Natural killer cell (primary cell): ENCODE data around the gene HAND1. TPM values are rescaled to one million over a fixed set of nuclear protein-coding genes. Genes with fewer than 3 reads are reported as not detected.

Source experiments
- ATAC-seq, 3 donors: fragments of 150-1000 bp in 2 of 3; fragments of 200-7000 bp in 1 of 3; cut with Tn5 transposase; 1 replicate in 1 of 3; 2 replicates in 2 of 3; pipeline ENCODE4 v1.10.0; 2021; ENCODE audit warnings: mild to moderate bottlenecking in 2 of 3, moderate library complexity in 2 of 3
- DNase-seq, 2 donors: peaks; one replicate each; pipeline versions ENCODE4 v3.0.0 to v3.0.0-alpha.2; 2013 to 2021; ENCODE audit warnings: mixed read lengths in 1 of 2
- H3K27ac ChIP-seq: one replicate; pipeline ENCODE4 v1.5.1; 2013; ENCODE audit warnings: mild to moderate bottlenecking, low read length
- H3K27me3 ChIP-seq: one replicate; pipeline ENCODE4 v1.6.1; 2013; ENCODE audit warnings: low read length; ENCODE audit not compliant: control insufficient read depth, insufficient read depth
- H3K36me3 ChIP-seq: one replicate; pipeline ENCODE4 v1.6.1; 2013; ENCODE audit warnings: low read length; ENCODE audit not compliant: control insufficient read depth, insufficient read depth
- H3K4me1 ChIP-seq: one replicate; pipeline ENCODE4 v1.6.1; 2013; ENCODE audit warnings: low read length; ENCODE audit not compliant: control insufficient read depth, insufficient read depth
- H3K4me3 ChIP-seq: one replicate; pipeline ENCODE4 v1.5.1; 2013; ENCODE audit warnings: low read length
- H3K9me3 ChIP-seq: one replicate; pipeline ENCODE4 v1.6.1; 2013; ENCODE audit warnings: low read length; ENCODE audit not compliant: control insufficient read depth, insufficient read depth
- H3K27ac Mint-ChIP-seq, 2 donors: one replicate each; pipeline ENCODE4 v1.8.0; 2022; ENCODE audit warnings: mild to moderate bottlenecking in 2 of 2, mixed read lengths in 2 of 2, moderate library complexity in 1 of 2
- H3K27me3 Mint-ChIP-seq, 2 donors: one replicate each; pipeline ENCODE4 v1.8.0; 2022; ENCODE audit warnings: low read depth in 2 of 2, mixed read lengths in 2 of 2
- H3K36me3 Mint-ChIP-seq: one replicate; pipeline ENCODE4 v1.8.0; 2022; ENCODE audit warnings: mixed read lengths
- H3K4me1 Mint-ChIP-seq, 2 donors: one replicate each; pipeline ENCODE4 v1.8.0; 2022; ENCODE audit warnings: mixed read lengths in 2 of 2
- H3K4me3 Mint-ChIP-seq: one replicate; pipeline ENCODE4 v1.8.0; 2022; ENCODE audit warnings: mild to moderate bottlenecking, moderate library complexity, mixed read lengths
- H3K9me3 Mint-ChIP-seq, 2 donors: one replicate each; pipeline ENCODE4 v1.8.0; 2022; ENCODE audit warnings: mixed read lengths in 2 of 2
- CTCF ChIP-seq: fragments of 200-600 bp; IDR thresholded peaks from one replicate; pipeline ENCODE4 v1.8.0; 2022; ENCODE audit warnings: antibody characterized with exemption
- WGBS: methylation state at CpG from one replicate; pipeline ENCODE4 v1.1.7; 2013; ENCODE audit warnings: missing lambda C conversion rate; ENCODE audit not compliant: insufficient coverage; 5-methylcytosine and 5-hydroxymethylcytosine counted together
- intact Hi-C: fragments of 100-400 bp; cut with micrococcal nuclease; formaldehyde crosslinking; loops from one replicate; pipeline ENCODE4 v1.14.2; 2022
- total RNA-seq, 4 donors: library from RNA; stranded (reverse); fragments of 120-200 nt in 1 of 4; gene quantifications; one replicate each; pipeline versions ENCODE4 v1.2.3 to v1.2.4, GENCODE V29; 2013 to 2022

Gene HAND1
- total RNA-seq, 3 donors from 2014 or later (not counting 1 experiment from before 2014, with no cell fraction given) = not detected

GRCh38 chr5:154501566-154501965 lies 23.5 kb upstream of the HAND1 start:
- intact Hi-C loops = no loop called here
- no peak for TF ChIP-seq CTCF
- WGBS = 67% methylated on average over 2 of the region's 2 CpGs
- peaks cover 12% of the 10 kb centered on the region for H3K27me3 ChIP-seq
- no peak overlapping the region for H3K4me3 Mint-ChIP-seq
- no peaks in the 10 kb centered on the region for H3K9me3 Mint-ChIP-seq
- peaks cover 45 to 68% of the 10 kb centered on the region in 2 donors for H3K27me3 Mint-ChIP-seq
- H3K27ac Mint-ChIP-seq = no peak overlapping the region
- peaks cover 13 to 14% of the 10 kb centered on the region in 2 donors for H3K4me1 Mint-ChIP-seq
- no peaks in the 10 kb centered on the region for H3K36me3 Mint-ChIP-seq
- no peak for ATAC-seq
- no peak for DNase-seq
- no peak overlapping the region for H3K4me3 ChIP-seq
- peaks cover 15% of the 10 kb centered on the region for H3K4me1 ChIP-seq
- H3K36me3 ChIP-seq = no peaks in the 10 kb centered on the region
- H3K27ac ChIP-seq = no peak overlapping the region
- H3K9me3 ChIP-seq = no peaks in the 10 kb centered on the region

- Mint-ChIP-seq H3K27me3 (peaks cover 57 to 85% of the 10 kb centered on the region in 2 donors), H3K4me3 (no peak overlapping the region), H3K36me3 (no peaks in the 10 kb centered on the region), H3K4me1 (peaks cover 13 to 14% of the 10 kb centered on the region in 2 donors), H3K27ac (no peak overlapping the region), H3K9me3 (no peaks in the 10 kb centered on the region)
- peaks cover 14% of the 10 kb centered on the region for H3K27me3 ChIP-seq
- H3K4me1 ChIP-seq = peaks cover 15% of the 10 kb centered on the region
- H3K27ac ChIP-seq = no peak overlapping the region
- no peak for TF ChIP-seq CTCF
- WGBS = 95% methylated on average over 2 of the region's 2 CpGs
- ATAC-seq (no peak), DNase-seq (no peak)
- no peak overlapping the region for H3K4me3 ChIP-seq
- intact Hi-C loops = no loop called here
- no peaks in the 10 kb centered on the region for H3K9me3 ChIP-seq
- no peaks in the 10 kb centered on the region for H3K36me3 ChIP-seq
These were observed 21.0 kb upstream of the HAND1 start for GRCh38 chr5:154498994-154499393.

- H3K9me3 Mint-ChIP-seq = no peaks in the 10 kb centered on the region
- DNase-seq (no peak), ATAC-seq (no peak)
- TF ChIP-seq CTCF = no peak
- H3K36me3 ChIP-seq = no peaks in the 10 kb centered on the region
- 79% methylated on average over 1 of the region's 1 CpG for WGBS
- no peak overlapping the region for H3K4me3 Mint-ChIP-seq
- no peaks in the 10 kb centered on the region for H3K36me3 Mint-ChIP-seq
- peaks cover 59 to 85% of the 10 kb centered on the region in 2 donors for H3K27me3 Mint-ChIP-seq
- H3K4me3 ChIP-seq = no peak overlapping the region
- H3K27me3 ChIP-seq = peaks cover 14% of the 10 kb centered on the region
- no peak overlapping the region for H3K27ac Mint-ChIP-seq
- H3K4me1 ChIP-seq = peaks cover 14% of the 10 kb centered on the region
- H3K9me3 ChIP-seq = no peaks in the 10 kb centered on the region
- H3K27ac ChIP-seq = no peak overlapping the region
- intact Hi-C loops = no loop called here
- peaks cover 11 to 13% of the 10 kb centered on the region in 2 donors for H3K4me1 Mint-ChIP-seq
These were observed 20.6 kb upstream of the HAND1 start for GRCh38 chr5:154498591-154498990.

- H3K9me3 ChIP-seq = no peaks in the 10 kb centered on the region
- H3K4me3 Mint-ChIP-seq = no peak overlapping the region
- no peaks in the 10 kb centered on the region for H3K4me1 ChIP-seq
- no peak overlapping the region for H3K4me3 ChIP-seq
- intact Hi-C loops = no loop called here
- DNase-seq (no peak), ATAC-seq (no peak)
- TF ChIP-seq CTCF = no peak
- H3K27ac Mint-ChIP-seq = no peak overlapping the region
- 75% methylated on average over 2 of the region's 4 CpGs for WGBS
- H3K4me1 Mint-ChIP-seq = no peaks in the 10 kb centered on the region
- no peak overlapping the region for H3K27ac ChIP-seq
- no peaks in the 10 kb centered on the region for H3K36me3 ChIP-seq
- H3K27me3 Mint-ChIP-seq = peaks cover 56 to 68% of the 10 kb centered on the region in 2 donors
- H3K36me3 Mint-ChIP-seq = no peaks in the 10 kb centered on the region
- H3K9me3 Mint-ChIP-seq = no peaks in the 10 kb centered on the region
- H3K27me3 ChIP-seq = peaks cover 7% of the 10 kb centered on the region
These were observed 16.0 kb upstream of the HAND1 start for GRCh38 chr5:154494036-154494435.
